Measurements from ENCODE around the gene MEIS2.

The MEIS2 gene

DNA sequence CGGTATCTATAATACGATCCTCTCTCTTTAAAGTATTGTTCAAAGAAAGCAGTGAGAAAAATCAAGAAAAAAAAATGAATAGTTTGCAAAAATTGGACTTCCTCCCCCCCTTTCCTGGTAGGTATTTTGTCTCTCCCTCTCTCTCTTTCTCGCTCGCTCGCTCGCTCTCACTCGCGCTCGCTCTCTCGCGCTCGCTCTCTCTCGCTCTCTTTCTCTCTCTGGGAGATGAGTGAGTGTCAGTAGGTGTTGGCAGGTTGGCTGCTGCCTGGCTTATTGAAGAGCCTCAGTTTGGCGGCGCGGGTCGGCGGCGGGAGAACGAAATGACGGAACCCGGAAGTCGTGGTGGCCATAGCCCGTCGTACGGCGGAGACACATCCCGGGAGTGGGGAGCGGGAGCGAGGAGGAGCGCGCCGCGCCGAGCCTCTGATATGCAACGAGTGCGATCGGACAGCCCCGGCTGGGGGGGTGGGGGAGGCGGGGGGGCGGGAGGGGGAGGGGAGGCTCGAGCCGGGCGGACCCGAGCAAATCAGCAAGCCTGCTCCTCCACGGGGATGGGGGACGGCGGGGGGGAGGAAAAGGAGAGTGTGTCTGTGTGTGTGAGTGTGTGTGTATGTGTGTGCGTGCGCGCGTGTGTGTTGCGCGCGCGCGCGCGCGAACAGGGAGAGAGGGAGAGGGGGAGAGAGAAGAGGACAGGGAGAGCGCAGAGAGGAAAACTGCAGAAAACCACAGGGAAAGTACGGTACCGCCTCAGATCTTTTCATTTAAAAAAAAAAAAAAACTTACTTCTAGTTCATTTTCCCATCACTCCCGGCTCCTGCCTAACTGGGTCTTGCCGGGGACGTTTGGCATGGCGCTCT is at the start of gene MEIS2:
MEIS2 (minus strand) TSS at position 441 of the 857 bp plus-strand sequence. CDS start 1,083 bp downstream, outside the sequence.
- POLR2A ChIA-PET: interaction anchor here (0.9 to 2.4 kb wide), 14 partner anchors 11 to 521 kb away, joined by 3 to 9 read pairs (median 5); partner anchors contain the start of gene CDIN1
- CTCF ChIA-PET: interaction anchor here (0.6 to 1.0 kb wide), 3 partner anchors 163 to 292 kb away, joined by 3 to 4 read pairs (median 3); no protein-coding TSS in a partner anchor
- TF ChIP-seq CTBP1 (IDR thresholded peaks at IDR 0.05; ENCODE audit: borderline replicate concordance) (0 out of 2 replicates have a peak, but pooled peaks have one; percentile 38), SUZ12 (IDR thresholded peaks at IDR 0.05) (no peak), ELF4 (IDR thresholded peaks at IDR 0.05) (peak; percentile 81), ZNF384 (IDR thresholded peaks at IDR 0.05) (peak; percentile 65), TARDBP (IDR thresholded peaks at IDR 0.05) (0 out of 2 replicates have a peak, but pooled peaks have one; percentile 42), L3MBTL2 (conservative IDR thresholded peaks at IDR 0.05) (no peak)
- DNase-seq (ENCODE audit: extremely low spot score): peak; percentile 72

DNA sequence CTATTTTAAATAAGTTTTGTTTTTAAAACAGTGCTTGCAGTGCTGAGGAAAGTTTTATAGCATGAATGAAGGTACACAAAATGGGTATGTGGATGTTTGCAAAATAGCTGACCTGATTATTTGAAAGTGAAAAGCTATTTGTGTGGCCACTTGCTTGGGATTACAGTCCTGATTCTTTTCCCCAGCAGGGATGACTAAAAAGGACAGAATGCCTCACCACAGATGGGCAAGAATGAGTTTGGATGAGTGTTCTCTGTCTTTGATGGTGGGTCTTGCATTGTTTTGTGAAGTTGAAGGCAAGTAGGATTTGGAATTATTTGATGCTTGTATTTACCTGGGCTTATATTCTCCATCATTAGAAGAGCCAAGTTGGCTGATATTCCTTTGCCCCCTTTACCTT is 48.8 kb upstream of the MEIS2 start:
- POLR2A ChIA-PET: no interaction called here
- DNase-seq (ENCODE audit: extremely low spot score): no peak
- CTCF ChIA-PET: no interaction called here
- no peak for TF ChIP-seq HDGF (IDR thresholded peaks at IDR 0.05; ENCODE audit: borderline replicate concordance)
- TF ChIP-seq ELF4 (IDR thresholded peaks at IDR 0.05): no peak
- no peak for TF ChIP-seq BHLHE40 (IDR thresholded peaks at IDR 0.05; ENCODE audit: borderline replicate concordance)
- TF ChIP-seq NFRKB (IDR thresholded peaks at IDR 0.05): no peak
- TF ChIP-seq, protein P1, sequence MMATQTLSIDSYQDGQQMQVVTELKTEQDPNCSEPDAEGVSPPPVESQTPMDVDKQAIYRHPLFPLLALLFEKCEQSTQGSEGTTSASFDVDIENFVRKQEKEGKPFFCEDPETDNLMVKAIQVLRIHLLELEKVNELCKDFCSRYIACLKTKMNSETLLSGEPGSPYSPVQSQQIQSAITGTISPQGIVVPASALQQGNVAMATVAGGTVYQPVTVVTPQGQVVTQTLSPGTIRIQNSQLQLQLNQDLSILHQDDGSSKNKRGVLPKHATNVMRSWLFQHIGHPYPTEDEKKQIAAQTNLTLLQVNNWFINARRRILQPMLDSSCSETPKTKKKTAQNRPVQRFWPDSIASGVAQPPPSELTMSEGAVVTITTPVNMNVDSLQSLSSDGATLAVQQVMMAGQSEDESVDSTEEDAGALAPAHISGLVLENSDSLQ (IDR thresholded peaks at IDR 0.05): no peak
- TF ChIP-seq L3MBTL2 (conservative IDR thresholded peaks at IDR 0.05): no peak
- no peak for TF ChIP-seq FOXA1 (IDR thresholded peaks at IDR 0.05)

DNA sequence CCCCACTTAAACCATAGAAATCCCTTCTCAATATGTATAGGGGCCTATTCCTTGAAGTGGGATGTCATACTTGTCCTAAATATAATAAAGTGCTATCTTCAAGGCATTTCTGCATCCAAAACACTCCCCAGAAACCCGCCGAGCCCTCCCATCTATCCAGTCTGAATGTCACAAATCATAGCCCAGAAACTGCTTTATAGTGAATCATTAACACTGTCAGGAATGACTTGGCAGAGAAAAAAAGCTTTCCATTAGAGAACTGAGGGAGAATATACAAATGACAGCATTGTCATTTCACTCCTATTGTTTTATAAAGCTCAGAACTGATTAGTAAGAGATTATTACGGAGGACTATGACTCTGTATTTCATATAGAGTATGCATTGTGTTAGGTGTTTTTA is 48.4 kb upstream of the MEIS2 start:
- ChIA-PET CTCF (no interaction called here), POLR2A (no interaction called here)
- TF ChIP-seq FOXK2 (IDR thresholded peaks at IDR 0.05) (no peak), LEF1 (IDR thresholded peaks at IDR 0.05; ENCODE audit: borderline replicate concordance) (no peak), ZNF384 (IDR thresholded peaks at IDR 0.05) (no peak)
- DNase-seq (ENCODE audit: extremely low spot score): no peak

DNA sequence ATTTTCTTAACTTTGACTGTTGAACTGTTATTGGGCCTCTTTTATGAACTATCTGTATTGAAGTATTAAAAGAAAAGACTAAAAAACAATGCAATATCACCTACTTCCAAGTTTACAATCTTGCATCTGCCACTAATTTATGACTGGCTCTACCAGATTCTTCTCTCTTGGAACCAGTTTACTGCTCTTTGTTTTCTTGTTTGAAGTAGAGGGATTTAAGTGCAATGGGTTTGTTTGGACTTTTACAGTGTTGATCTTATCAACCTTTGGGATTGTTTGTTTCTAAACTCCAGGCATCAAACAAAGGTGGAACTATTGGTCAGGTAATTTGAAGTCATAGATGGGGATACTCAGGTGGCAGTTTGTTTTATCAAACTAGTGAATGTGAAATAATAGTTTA is 43.0 kb upstream of the MEIS2 start:
- ChIA-PET CTCF (no interaction called here), POLR2A (no interaction called here)
- DNase-seq (ENCODE audit: extremely low spot score): no peak
- TF ChIP-seq LEF1 (IDR thresholded peaks at IDR 0.05; ENCODE audit: borderline replicate concordance): no peak
- TF ChIP-seq HDGF (IDR thresholded peaks at IDR 0.05; ENCODE audit: borderline replicate concordance): no peak
- no peak for TF ChIP-seq SP1 (IDR thresholded peaks at IDR 0.05)
- no peak for TF ChIP-seq NFRKB (IDR thresholded peaks at IDR 0.05)
- no peak for TF ChIP-seq BHLHE40 (IDR thresholded peaks at IDR 0.05; ENCODE audit: borderline replicate concordance)
- no peak for TF ChIP-seq SUZ12 (IDR thresholded peaks at IDR 0.05)
- TF ChIP-seq FOXK2 (IDR thresholded peaks at IDR 0.05): no peak
- no peak for TF ChIP-seq ZNF384 (IDR thresholded peaks at IDR 0.05)
- no peak for TF ChIP-seq FOXA1 (IDR thresholded peaks at IDR 0.05)
- TF ChIP-seq ELF4 (IDR thresholded peaks at IDR 0.05): no peak
- TF ChIP-seq L3MBTL2 (conservative IDR thresholded peaks at IDR 0.05): no peak
- TF ChIP-seq CTBP1 (IDR thresholded peaks at IDR 0.05; ENCODE audit: borderline replicate concordance): no peak
- no peak for TF ChIP-seq ARNT (IDR thresholded peaks at IDR 0.05)
- no peak for TF ChIP-seq TARDBP (IDR thresholded peaks at IDR 0.05)

DNA sequence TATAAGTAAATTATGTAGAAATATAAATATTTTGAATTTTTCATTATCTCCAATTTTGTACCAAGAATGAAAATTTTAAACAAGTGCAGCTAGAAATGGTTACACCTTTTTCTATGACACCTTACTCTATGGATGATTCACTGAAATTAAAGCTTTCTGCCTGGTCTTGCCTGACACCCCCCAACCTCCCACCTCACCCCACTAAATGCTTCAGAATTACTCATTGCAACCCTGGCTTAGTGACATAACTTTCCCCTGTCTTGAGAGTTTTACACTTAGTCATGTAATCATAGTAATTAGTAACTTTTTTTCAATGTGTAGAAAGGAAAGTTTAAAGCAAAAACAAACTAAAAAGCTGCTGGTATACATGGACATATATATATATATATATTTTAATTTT is 42.0 kb upstream of the MEIS2 start:
- POLR2A ChIA-PET: no interaction called here
- CTCF ChIA-PET: interaction anchor here (1.0 kb wide), 1 partner anchor 8 kb away, joined by 5 read pairs; no protein-coding TSS in a partner anchor
- DNase-seq (ENCODE audit: extremely low spot score): no peak
- TF ChIP-seq SP1 (IDR thresholded peaks at IDR 0.05): no peak
- TF ChIP-seq FOXA1 (IDR thresholded peaks at IDR 0.05): no peak
- no peak for TF ChIP-seq FOXM1 (IDR thresholded peaks at IDR 0.05; ENCODE audit: borderline replicate concordance)
- no peak for TF ChIP-seq ELF4 (IDR thresholded peaks at IDR 0.05)
- TF ChIP-seq LEF1 (IDR thresholded peaks at IDR 0.05; ENCODE audit: borderline replicate concordance): no peak
- no peak for TF ChIP-seq ZNF384 (IDR thresholded peaks at IDR 0.05)
- TF ChIP-seq CTBP1 (IDR thresholded peaks at IDR 0.05; ENCODE audit: borderline replicate concordance): no peak
- no peak for TF ChIP-seq NFRKB (IDR thresholded peaks at IDR 0.05)
- no peak for TF ChIP-seq HDGF (IDR thresholded peaks at IDR 0.05; ENCODE audit: borderline replicate concordance)
- no peak for TF ChIP-seq FOXK2 (IDR thresholded peaks at IDR 0.05)
- TF ChIP-seq TARDBP (IDR thresholded peaks at IDR 0.05): no peak
- no peak for TF ChIP-seq L3MBTL2 (conservative IDR thresholded peaks at IDR 0.05)
- TF ChIP-seq BHLHE40 (IDR thresholded peaks at IDR 0.05; ENCODE audit: borderline replicate concordance): no peak
- no peak for TF ChIP-seq SUZ12 (IDR thresholded peaks at IDR 0.05)
- TF ChIP-seq, protein P1 (IDR thresholded peaks at IDR 0.05): no peak
- TF ChIP-seq ARNT (IDR thresholded peaks at IDR 0.05): no peak

DNA sequence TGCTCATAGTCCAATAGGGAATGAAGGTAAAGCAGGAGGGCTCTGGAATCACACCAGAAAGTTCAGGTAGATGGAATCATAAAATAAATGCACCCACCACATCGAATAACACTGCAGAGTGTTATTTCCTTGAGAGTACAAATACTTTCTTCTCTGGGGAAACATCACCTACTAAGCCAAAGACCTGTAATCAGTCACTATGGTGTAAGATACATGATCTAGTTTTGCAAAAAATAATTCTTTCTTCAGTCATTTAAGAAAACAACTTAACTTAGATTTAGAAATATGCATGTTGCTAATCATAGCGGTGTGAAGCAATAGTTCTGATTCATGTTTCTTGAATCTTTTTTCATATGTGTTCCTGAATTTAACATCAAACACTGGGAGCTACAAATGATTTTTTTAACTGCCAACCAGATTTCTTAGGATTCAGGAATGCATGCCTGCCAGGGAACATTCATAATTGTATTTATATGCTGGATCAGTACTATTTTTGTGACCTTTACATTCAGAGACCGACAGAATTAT is 40.2 kb upstream of the MEIS2 start:
- CTCF ChIA-PET: no interaction called here
- DNase-seq (ENCODE audit: extremely low spot score): no peak
- POLR2A ChIA-PET: no interaction called here
- TF ChIP-seq CTBP1 (IDR thresholded peaks at IDR 0.05; ENCODE audit: borderline replicate concordance) (no peak), HDGF (IDR thresholded peaks at IDR 0.05; ENCODE audit: borderline replicate concordance) (no peak), FOXA1 (IDR thresholded peaks at IDR 0.05) (no peak)

All from HEK293T (cell line).